GM21447 (cell line): ENCODE data around the gene CUL1.

Source experiments
- ATAC-seq: cut with Tn5 transposase; IDR thresholded peaks from one replicate; pipeline ENCODE4 v1.9.1; 2021; ENCODE audit not compliant: unreplicated experiment

CUL1 gene

DNA sequence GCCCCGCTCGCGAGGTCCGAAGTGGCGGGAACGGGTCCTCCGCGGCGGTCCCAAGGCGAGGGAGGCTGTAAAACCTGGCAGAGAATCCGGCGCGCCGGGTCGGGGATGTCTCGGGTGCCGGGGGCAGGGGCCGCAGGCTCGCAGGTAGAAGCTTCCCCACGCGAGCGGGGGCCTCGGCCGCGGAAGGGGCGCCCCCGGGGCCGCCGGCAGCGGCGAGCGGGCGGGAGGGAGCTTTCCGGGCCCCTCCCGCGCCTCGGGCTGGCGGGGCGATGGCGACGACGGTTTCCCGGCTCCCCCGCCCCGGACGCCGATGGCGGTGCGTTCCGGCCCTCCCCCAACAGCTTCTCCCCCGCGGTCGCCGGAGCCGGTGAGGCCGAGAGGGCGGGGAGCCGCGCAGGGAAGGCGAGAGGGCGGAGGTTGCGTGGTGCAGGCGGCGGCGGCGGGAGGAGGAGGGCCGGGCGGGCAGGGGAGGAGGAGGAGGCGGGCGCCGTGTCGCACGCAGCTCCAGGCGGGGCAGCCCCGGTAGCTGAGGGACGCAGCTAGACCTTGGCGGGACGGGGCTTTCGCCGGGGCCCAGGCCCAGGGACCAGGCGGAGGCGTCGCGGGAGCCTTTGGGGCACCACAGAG is at the start of gene CUL1:
Gene CUL1, plus strand, starts transcription at position 507 of the 627 bp plus-strand sequence. CDS start 31,220 bp downstream, outside the sequence.
- ATAC-seq, result peak; percentile 64

DNA sequence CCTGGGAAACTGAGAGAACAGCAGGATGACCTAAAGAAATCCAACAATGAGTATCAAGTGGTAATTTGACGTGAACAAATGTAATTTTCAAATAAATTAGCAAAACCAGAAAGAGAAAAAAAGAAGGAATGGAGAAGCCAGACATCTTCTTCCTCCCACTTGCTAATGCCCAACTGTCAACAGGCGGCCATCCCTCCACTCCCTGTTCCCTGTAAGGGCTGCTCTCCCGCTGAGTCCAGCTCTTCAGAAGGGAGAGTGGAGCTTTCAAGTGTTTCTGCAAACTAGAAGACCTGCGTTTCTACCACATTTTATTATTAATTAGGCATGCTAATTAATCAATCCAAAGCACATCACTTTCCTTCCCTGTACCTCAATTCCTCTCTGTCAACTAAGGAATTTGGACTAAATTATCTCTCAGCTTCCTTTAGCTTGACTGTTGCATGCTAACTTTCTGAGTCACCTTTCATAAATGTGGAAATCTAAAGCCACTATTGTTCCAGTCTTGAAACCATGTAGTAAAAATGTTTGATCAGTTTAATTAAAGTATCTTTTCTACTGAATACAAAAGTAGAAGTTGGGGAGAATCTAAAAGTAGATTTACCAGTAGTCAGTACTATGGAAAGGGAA is 48.4 kb upstream of the CUL1 start:
- no peak for ATAC-seq

GRCh38 chr7:148652773-148653172 is 45.9 kb upstream of the CUL1 start:
- ATAC-seq, result no peak

DNA sequence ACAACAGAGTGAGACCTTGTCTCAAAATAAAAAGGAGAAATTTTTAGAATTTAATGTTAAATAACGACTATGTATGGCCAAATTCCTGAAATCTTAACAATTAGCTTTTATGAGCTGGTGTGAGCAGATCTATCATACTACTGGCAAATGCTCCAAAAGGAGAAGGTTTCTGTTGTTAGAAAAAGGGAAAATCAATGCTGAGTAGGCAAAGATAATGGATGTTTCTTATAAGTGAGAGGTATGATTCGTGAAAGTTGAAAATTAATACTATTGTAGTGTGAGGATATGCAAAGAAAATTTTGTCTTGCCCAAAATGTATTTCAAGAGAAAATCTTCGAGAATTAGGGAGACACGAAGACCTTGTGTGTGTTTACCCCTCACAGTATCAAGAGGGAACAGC is 40.8 kb upstream of the CUL1 start:
- no peak for ATAC-seq

DNA sequence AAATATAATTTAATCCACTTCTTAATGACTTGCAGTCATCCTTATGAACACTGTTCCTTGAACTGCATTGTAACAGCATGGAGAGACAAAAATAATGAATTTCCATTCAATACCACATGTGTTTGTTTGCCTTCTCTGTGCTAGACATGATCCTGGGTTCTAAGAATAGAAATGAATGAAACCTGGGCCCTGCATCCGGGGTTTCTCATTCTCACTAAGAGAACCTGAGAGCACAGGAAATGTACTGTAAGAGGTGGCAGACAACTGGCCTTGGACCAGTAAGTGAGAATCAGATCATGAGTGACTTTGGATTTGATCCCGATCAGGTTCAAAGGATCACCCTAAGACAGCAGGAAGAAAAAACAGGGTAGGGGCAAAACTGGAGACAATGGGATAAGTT is 37.2 kb upstream of the CUL1 start:
- no peak for ATAC-seq

DNA sequence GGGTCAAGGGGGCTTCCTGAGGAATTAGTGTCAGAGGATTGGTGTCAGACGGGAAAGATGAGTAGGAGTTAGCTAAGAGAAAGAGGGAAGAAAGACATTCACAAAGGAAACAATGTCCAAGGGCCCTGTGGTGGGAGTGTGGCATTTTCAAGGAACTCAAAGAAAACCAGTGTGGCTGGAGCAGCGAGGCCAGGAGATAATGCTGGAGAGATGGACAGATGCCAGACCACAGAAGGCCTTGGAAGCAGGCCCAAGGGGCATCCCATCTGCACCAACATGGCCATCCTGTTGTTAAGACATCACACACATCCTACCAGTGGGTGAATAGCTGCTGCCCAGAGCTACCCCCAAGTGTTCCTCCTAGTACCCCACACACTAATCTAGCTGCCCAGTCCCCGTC is 36.1 kb upstream of the CUL1 start:
- ATAC-seq, result no peak

GRCh38 chr7:148664324-148664723 is 34.4 kb upstream of the CUL1 start:
- ATAC-seq, result no peak

- ATAC-seq, result no peak
These were observed 33.5 kb upstream of the CUL1 start for GRCh38 chr7:148665221-148665620.

DNA sequence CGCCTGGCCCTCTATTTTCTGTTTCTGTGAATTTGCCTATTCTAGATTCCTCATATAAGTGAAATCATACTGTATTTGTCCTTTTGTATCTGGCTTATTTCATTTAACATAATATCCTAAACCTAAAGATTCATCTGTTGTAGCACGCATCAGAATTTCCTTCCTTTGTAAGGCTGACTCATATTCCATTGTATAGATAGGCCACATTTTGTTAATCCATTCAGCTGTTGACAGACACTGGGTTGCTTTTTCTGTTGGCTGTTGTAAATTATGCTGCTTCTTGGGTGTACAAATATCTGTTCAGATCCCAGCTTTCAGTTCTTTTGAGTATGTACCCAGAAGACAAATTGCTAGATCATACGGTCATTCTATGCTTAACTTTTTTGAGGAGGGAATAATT is 28.8 kb upstream of the CUL1 start:
- ATAC-seq, result no peak

GRCh38 chr7:148670374-148670773 is 28.3 kb upstream of the CUL1 start:
- no peak for ATAC-seq

DNA sequence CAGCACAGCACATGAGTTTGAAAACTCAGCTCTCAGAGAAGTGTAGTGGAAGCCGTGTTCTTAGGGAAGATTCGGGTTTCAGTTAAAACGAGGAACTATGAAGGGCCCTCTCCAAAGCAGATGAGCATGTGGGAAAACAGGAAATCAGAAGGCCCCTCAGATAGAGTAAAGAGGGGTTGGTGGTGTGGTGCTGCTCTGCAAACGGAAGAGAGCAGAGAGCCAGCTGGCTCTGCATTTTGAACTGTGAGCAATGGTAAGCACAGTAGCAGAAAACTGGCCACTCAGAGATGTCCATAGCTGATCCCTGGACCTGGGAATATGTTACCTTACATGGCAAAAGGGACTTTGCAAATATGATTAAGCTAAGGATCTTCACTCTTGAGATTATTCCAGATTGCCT is 27.9 kb upstream of the CUL1 start:
- ATAC-seq, result no peak

DNA sequence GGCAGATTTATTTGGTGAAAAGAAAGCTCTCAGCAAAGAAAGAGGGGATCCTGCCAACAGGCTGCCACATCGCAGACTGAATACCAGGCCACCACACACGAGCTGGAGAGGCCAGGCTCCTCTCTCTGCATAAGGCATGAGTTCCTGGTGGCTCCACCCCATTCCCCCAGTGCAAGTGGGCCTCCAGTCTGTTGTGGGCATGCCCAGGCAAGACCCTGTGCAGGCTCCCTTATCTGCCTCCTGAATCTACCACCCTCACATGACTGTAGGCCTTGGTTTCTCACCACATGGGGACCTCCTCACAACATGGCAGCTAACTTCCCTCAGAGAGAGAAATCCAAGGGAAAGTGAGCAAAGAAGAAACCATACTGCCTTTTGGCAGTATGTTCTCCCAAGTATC is 26.7 kb upstream of the CUL1 start:
- no peak for ATAC-seq

- ATAC-seq, result no peak
These were observed 24.0 kb upstream of the CUL1 start for GRCh38 chr7:148674689-148675088.

GRCh38 chr7:148676291-148676690 is 22.4 kb upstream of the CUL1 start:
- no peak for ATAC-seq

GRCh38 chr7:148681821-148682220 is 16.9 kb upstream of the CUL1 start:
- no peak for ATAC-seq

DNA sequence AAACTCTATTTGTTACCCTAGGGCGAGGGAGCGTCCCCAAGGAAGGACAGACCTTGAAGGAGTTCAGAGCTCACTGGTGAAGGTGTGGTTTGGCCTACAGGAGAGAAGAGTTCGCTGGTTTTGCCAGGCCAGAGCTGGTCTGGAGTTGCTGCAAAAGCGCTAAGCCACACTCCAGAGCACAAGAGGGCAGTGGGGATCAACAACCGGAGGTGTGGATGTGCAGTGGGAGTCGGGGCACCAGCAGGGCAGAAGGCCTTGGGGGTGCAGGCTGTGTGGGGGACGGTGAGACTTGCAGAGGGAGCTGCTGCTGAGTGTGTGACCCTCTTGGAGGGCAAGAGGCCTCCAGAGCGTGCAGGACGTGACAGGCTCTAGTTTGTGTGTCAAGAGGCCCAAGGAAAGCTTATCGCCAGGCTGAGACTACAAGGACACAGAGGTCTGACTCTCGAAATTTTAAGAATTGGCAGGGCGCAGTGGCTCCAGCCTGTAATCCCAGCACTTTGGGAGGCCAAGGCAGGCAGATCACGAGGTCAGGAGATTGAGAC is 14.3 kb upstream of the CUL1 start:
- ATAC-seq, result no peak

DNA sequence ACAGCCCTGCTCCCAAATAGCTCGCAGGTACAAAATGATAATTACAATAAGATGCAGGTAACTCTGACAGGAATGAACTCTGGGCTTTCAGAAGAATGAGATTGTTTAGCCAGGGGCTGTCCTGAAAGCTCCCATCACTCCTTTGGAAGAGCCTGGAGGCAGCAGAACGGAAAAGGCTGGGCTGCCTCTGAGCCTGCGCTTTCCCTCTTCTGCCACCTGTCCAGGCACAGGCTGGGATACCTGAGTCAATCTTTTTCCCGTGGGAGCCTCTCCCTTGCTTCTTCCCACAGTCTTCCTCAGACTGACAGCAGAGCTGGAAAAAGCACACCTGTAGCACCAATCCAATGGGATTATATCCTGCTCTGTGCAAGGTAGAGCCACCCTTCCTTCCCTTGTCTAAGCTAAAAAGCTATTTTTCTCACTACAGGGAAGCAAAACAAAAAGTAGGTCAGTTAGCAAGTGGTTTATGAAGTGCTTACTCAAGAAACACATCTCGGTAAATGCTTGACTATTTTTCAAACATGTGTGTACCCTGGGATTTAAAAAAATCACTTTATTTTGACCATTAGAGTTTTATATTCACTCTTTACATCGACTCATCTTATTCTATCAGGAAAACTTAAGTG is 12.3 kb upstream of the CUL1 start:
- no peak for ATAC-seq

- no peak for ATAC-seq
These were observed 11.1 kb upstream of the CUL1 start for GRCh38 chr7:148687555-148687954.

DNA sequence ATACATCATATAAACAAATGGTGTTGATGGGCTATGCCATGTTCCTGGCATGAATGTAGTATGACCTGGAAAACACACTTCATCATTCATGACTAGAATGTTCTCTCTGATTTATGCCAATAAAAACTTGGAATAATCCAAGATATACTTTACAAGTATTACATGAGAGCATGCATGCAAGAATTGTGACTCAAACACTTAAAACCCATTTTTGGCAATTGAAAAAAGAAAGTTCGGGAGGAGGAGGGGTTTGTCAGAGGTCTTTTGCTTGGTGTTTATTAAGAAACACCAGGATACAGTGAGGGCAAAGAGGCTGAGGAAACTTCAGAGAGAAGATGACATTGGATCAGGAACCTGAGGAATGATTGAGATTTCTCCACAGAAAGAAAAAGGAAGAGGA is 10.2 kb upstream of the CUL1 start:
- ATAC-seq, result no peak

DNA sequence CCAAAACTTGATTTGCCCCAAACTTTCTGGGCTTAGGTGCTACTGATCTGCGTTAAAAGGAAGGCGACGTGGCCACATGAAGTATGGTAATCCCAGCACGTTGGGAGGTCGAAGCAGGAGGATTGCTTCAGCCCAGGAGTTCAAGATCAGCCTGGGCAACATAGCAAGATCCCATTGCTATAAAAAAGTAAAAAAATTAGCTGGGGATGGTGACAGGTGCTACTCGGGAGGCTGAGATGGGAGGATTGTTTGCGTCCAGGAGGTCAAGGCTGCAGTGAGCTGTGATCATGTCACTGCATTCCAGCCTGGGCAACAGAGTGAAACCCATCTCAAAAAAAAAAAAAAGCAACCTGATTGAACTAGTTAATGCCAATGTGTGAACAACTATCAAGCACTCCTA is 5.1 kb upstream of the CUL1 start:
- ATAC-seq, result no peak

GRCh38 chr7:148694631-148695030 is 4.1 kb upstream of the CUL1 start:
- ATAC-seq, result no peak

DNA sequence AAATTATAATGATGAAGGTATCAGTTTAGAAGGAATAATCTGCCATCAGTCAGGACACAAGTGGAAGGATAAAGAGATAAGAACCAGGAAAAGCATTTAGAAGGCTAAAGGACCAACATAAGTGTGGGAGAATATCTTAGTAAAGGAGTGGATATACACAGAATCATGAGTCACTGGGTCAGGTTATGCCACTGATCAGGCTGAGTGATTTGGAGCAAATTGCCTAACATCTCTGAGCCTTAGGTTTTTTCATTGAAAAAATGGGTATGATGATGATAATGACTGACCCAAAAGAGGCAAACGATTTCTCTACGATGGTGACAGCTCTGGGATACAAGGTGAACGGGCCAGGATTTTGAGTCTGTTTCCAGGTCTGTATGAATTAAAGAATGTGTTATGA is 2.8 kb upstream of the CUL1 start:
- no peak for ATAC-seq
